ENCODE data around the gene ITIH3.

DNA sequence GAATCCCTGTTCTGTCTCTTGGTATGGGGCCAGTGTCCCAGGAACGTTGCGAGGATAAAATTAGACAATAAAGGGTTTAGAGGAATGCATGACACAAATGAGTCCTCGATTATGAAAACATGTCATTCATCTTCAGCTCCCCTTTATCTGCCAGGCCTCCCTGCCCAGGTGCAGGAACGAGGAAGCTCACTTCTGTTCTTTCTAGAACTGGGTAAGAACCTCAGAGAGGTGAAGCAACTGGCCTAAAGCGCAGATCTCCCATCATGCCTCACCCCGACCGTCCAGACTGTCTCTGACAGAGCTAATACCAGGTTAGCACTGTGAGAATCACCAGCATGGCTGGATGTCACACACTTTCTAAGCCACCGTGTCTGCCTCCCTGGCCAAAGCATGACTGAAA, 18.7 kb upstream of the ITIH3 start:
- no peak for TF ChIP-seq CTCF (IDR thresholded peaks at IDR 0.05; ENCODE audit: insufficient read depth, low read depth, low read length)
- no peak for TF ChIP-seq EZH2 (IDR thresholded peaks at IDR 0.05; ENCODE audit: insufficient read depth, low read length)
